Inferior parietal cortex (tissue), 1 donor: ENCODE results near the gene MED15.
"Not testable (repeated sequence)": the region's sequence is repeated elsewhere in the genome, so short reads cannot be mapped to it uniquely, and the experiment has no call there.

Experiments
- DNase-seq: peaks from one replicate; pipeline ENCODE4 v3.0.0-alpha.2; 2016; ENCODE audit errors: extremely low spot score

MED15 gene

DNA sequence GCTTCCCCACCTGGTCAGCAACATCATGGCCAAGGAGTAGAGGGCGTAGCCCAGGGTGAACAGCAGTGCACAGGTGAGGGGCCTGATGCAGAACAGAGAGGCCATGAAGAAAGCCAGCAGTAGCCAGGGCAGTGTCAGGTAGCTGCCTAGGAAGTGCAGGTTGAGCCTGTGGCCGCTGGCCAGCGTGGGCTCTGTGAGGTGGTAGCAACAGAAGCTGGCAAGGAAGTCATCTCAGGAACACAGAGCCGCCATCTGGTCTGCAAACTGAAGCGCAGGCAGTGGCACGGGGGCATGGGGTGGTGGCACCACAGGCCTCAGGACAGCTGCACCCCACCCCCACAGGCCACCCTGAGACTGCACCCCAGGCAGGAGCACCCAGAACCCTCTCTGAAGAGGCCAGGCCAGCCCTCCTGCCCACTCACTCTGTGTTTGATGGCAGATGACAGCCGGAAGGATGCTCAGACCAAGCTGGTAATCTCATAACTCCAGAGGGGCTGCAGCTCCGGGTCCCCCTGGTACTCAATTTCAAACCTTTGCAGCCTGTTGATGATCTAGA, 95.3 kb downstream of the MED15 start:
- no peak for DNase-seq

DNA sequence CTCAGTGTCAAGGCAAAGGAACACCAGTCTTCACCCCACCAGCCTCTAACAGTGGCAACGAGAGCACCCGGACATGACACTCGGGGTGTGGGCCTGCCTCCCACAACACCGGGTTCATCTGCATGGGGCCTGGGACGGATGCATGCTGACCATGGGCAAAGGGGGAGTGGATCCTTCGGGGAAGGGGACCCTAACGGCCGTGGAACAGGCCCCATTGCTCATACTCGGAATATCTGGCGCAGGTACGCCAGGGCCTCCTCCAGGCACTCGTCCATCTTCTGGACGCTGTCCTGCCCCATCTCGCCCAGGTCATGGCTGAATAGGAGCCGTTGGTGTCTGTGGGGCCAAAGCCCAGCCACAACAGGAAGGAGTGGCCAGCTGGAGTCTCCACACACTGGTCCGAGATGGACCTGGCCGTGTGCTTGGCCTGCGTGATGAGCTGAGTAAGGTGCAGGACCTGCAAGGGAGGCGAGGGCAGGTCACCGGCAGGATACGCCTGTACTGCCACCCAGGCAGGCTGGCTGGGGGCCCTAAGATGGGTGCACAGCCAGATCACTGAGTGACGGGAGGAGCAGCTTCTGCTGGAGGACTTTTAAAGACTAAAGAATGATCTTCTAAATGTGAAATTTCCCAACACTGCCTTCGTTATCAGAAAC, 96.8 kb downstream of the MED15 start:
- DNase-seq = no peak

DNA sequence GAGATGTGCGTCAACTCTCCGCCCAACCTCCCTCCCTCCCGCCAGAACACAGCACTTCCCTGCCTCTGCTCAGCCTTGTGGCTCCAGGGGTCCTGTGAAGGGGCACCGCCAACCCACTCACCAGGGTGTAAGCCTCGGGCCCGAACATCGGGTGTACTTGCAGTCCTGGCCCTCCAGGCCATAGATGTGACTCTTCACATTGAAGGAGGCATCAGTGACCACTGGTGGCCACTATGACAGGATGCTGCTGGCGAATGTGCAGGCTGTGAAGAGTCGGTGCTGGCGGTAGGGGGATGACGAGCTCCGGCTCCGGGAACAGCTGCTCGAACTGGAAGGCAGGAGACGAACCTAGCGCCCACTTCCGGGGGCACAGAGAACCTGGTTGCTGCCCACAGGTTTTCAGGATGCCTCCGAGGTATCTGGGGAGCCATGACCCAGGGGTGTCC, 97.4 kb downstream of the MED15 start:
- DNase-seq = no peak

DNA sequence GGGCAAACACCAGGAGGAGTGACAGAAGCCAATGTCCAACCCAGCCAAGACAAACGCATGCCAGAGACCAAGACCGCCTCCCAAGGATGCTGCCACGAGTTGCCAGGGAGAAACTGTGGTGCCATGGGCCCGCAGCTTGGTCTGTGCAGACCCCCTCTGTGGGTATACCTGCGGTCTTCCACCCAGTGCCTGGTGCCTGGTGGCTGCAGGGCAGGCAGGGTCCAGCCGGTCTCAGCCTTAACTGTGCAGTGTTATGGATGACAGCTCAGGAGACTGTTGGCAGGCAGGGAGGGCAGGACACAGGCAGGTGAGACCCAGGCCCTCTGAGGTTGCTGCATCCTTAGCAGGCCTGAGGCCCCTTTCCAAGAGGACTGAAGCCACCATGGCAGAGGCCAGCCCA, 97.9 kb downstream of the MED15 start:
- no peak for DNase-seq

DNA sequence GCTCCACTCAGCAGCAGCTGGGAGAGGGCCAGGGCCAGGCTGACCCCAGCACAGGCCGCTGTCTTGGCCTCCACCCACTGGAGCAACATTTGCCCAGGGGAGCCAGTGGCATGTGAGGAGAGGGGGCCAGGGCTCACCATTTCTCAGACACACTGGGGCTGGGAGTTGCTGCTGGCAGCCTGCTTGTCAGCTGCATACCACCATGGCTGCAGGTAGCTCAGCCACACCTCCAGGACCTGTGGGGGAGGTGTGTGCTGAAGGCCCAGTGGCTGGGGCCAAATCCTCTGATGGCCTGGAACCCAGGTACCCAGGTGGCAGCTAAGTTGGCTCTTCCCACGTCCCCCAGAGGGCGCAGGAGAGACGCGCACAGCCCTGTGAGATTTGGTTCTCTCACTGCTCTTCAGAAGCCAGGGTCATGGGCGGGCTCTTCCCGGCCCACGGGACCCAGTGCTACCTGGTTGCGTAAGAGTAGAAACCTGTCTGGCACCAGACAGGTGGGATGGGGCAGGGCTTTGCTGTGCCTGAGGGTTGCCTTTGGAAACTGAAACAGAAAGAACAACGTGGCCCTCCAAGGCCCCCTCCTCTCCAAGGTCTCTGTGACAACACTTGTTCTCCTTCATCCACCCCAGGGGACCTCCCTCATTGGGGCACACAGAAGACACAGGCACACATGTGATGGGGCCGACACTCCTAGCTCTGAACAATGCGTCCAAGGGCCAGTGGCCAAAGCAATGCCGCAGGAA, 98.8 kb downstream of the MED15 start:
- DNase-seq = peak; percentile 61

DNA sequence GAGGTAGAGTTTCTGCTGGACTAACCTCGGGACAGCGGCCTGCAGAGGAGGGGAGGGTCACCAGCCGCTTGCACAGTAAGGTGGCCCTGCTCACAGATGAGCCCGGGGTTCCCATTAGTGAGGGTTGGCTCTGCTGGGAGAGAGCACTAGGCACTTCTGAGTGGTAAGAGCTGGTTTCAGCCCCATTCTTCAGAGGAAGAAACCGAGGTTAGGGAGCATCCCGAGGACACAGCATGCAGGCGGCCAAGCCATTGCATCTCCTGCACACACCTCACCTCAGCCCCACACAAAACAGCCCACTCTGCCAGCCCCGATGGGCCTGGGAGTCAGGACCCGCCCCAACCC, 99.3 kb downstream of the MED15 start:
- no peak for DNase-seq

DNA sequence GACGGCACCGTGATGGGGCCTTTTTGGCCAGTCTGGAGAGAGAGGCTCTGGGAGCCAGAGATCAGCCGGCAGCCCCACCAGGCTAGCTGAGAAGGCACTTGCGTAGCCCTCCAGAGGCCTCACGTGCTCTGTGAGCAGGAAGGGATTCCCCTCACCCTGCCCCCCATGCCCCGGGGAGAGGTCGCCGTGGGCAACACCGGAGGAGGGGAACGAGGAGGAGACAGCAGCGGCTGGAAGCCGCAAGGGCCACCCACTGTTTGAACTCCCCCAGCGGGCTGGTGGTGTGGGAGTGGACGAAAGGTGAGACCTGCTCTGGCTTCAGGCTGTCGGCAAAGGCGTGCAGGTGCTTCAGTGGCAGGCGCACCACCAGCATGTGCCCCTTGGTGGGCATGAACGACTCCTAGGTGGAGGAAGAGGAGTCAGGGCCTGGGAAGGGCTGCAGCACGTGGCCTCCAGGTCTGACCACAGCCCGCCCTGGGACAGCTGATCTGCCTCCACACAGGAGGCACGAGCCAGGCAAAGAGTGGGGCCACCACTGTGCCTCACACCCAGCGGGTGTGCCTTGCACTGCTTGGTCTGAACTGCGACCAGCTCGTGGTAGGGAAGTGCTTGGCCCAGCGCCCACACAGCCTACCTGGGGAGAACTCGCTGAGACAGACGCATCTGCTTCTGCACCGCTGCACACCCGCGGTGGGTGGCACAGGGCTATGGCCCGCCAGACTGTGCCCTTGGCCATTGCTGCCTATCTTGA, 99.9 kb downstream of the MED15 start:
- DNase-seq = no peak

DNA sequence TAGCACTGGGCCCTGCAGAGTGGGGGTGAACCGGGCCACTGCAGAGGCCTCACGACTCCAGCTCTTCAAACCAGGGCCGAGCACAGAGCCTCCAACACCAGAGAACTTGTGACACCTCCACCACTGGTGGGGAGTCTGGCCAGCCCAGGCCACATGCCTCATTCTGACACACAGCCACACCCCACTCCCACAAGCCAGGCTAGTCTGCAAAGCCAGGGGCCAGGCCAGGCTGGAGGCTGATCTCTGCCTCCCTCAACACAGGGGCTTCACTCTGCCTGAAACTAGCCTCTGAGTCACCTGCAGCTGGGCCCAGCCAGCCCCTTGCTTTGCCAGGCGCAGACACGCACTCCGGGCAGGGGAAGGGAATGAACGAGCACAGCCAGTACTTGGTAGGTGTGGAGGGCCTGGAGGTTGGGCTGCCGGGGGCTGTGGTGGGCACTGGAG, 102.9 kb downstream of the MED15 start:
- no peak for DNase-seq

DNA sequence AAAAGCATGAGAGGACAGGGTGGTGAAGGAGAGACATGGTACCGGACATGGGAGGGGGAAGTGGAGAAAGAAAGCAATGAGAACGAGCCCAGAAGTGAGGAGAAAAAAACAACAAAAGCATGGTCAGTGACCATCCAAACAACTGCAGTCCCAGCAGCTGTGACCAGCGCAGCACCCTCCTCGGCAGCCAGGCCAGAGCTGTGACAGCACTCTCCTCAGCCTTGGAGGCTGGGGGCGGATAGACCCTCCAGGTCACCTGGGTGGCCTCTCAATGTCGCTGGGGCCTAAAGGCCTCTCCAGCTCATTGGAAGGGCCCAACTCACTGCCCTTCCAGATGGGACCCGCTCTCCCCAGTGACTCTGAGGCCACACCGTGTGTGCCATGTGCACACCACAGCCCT, 103.3 kb downstream of the MED15 start:
- DNase-seq = no peak

DNA sequence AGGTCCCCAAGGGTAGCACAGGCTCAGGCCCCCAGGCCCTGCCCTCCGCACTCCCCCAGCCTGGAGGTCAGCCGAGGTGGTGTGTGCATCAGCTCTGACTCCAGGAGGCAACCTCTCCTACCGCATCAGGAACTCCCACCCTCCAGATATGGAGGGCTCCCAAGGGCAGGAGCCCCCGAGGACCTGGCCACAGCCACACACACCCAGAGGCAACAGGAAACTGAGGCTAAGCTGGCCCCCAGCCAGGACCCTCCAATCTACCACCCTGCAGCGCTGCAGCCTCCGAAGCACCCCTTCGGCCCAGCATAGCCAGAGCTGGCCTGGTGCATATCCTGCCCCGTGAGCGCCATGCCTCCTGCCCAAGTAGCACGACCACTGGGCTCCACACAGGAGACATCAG, 104.0 kb downstream of the MED15 start:
- DNase-seq = no peak

DNA sequence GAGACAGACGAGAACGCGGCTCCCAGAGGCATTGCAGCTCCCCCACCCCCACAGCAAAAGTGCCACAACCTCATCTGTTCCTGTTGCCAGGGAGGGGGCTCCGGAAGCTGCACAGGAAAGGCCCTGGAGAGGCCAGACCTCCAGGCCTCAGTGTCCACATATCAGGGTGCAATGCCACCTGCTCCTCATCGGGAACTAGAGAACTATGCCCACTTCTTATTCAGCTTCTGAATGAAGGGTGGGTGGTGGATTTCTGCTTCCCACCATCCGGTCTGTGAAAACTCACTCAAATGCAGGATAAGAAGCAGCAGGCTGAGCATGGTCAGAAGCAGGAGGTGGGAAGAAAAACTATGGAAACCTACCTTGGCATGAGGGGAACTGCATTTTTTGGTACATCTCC, 105.9 kb downstream of the MED15 start:
- DNase-seq = no peak

DNA sequence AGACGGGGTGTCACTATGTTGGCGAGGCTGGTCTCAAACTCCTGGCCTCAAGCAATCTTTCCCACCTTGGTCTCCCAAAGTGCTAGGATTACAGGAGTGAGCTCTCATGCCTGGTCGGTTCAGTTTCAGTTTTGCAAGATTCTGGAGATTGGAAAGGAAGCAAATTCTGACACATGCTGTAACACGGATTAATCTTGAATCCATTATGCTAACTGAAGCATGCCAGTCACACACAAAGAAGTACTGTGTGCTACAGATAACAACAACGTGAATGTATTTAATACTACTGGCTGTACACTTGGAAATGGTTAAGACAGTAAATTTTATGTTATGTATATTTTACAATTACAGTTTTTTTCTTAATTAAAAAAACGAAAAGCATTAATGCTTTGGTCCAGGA, 107.6 kb downstream of the MED15 start:
- no peak for DNase-seq

DNA sequence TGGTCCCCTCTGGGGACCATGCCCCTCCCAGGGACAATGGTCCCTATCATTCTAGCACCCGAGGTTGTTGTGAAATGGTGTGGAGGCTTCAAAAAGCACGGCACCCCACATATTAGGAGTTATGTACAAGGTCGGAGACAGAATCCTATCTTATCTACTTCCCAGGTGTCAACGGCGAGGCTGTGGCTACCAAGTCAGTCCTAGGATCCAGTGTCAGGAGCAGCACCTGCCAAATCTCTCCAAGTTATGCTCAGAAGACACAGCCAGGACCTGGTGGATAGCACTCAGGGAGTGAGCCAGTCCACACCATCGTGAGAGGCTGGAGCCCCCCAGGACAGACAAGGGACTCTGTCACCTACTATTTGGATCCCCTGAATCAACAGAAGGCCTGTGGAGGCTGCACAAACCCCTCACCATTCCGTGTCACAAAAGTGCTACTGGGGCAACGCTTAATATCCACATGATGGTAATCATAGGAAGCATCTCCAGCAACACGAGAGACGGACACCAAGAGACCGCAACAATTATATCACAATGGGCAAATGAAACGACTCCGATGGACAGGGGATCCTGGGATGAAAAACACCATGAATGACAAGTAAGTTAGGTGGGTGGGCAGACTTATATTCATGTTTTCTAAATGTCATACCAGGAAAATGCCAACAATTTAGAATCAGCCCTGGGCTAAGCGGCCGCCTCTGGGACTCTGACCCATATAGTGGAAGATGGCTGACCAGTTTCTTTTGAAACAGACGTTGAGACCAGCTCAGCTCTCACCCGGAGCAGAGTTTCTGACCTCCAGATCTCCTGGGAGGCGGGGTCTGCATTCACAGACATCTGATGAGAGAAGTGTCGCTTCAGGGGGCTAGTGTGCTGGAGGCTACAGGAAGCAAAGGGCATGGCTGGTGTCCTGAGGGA, 108.4 kb downstream of the MED15 start:
- no peak for DNase-seq

DNA sequence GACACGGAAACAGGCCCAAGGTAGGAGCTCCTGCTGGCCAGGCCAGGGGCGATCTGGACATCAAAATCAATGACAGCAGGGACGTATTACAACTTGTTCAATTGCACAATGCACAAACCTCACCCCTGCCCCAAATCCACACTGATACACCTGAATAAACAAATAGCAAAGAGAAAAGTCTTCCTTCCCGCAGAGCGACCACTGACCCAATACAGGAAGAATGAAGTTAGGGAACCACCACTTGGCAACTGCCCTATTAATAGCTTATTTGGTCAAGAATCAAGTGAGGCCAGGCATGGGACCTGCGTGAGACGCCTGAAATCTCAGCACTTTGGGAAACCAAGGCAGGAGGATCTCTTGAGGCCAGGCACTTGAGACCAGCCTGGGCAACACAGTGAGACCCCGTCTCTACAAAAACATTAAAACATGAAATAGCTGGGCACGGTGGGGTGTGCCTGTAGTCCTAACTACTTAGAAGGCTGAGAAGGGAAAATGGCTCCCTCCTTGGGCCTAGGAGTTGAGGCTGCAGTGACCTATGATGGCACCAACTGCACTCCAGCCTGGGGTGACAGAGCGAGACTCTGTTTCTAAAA, 109.1 kb downstream of the MED15 start:
- DNase-seq = no peak

DNA sequence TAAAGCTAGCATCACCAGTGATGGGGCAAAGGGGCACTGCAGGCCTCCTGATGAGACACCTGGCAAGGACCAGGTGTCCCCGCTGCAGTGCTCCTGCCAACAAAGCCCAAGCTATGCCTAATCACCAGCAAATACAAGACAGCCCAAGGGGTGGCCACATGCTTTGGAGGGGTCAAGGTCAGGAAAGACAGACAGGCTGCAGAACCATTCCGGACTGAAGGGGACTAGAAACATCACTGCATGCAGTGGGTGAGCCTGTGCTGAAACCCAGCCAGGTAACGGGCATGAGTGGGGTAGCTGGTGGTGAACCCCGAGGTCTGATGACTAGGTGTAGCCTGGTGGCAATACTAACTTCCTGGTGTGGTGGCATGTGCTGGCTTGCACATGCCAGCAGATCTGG, 111.1 kb downstream of the MED15 start:
- no peak for DNase-seq

DNA sequence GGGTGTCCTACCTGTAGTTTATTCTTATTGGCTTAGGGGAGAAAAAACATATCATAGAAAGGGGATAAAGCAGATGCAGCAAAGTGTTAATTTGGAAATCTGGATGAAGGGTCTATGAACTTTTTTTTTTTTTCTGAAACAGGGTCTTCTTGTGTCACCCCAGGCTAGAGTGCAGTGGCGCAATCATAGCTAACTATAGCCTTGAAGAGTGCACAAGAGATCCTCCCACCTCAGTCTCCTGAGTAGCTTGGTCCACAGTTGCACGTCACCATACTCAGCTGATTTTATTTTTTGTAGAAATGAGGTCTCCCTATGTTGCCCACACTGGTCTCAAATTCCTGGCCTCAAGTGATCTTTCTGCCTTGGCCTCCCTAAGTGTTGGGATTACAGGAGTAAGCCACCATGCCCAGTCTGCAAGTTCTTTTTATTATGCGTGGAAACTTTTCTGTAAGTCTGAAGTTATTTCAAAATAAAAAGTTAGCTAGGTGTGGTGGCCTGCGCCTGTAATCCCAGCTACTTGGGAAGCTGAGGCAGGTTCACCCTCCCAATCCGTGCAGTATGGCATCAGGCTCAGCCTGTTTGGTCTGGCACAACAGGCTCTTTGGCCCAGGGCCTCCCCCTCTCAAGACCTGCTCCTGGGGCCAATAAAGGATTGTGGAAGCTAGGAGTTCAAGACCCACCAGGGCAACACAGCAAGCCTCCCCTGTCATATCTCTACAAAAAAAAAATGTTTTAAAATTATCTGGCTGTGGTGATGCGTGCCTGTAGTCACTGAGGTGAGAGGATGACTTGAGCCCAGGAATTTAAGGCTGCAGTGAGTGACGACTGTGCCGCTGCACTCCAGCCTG, 111.9 kb downstream of the MED15 start:
- no peak for DNase-seq

DNA sequence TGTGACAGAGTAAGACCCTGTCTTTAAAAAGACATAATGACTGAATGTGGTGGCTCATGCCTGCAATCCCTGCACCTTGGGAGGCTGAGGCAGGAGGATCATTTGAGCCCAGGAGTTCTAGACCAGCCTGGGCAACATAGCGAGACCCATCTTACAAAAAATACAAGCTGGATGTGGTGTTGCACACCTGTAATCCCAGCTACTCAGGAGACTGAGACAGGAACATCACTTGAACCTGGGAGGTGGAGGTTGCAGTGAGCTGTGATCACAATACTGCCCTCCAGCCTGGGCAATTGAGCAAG, 112.4 kb downstream of the MED15 start:
- not testable (repeated sequence) for DNase-seq

DNA sequence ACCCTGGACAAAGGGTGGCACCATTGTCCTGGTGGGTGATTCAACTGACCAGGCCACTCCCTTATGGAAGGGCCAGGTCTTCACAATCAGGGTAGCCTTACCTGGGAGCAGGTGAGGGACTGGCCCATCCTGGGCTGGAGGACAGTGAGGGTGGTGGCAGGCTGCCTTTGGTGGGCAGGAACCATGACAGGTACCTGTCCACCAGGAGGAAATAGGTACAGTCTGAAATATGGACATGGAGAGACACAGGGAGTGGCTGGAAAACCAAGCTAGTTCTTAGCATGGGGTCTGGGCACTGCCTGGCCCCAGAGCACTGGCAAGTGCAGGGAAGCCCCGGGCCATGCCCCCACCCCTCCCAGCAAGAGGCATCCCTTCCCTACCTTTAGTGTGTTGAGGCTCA, 113.8 kb downstream of the MED15 start:
- DNase-seq = no peak

DNA sequence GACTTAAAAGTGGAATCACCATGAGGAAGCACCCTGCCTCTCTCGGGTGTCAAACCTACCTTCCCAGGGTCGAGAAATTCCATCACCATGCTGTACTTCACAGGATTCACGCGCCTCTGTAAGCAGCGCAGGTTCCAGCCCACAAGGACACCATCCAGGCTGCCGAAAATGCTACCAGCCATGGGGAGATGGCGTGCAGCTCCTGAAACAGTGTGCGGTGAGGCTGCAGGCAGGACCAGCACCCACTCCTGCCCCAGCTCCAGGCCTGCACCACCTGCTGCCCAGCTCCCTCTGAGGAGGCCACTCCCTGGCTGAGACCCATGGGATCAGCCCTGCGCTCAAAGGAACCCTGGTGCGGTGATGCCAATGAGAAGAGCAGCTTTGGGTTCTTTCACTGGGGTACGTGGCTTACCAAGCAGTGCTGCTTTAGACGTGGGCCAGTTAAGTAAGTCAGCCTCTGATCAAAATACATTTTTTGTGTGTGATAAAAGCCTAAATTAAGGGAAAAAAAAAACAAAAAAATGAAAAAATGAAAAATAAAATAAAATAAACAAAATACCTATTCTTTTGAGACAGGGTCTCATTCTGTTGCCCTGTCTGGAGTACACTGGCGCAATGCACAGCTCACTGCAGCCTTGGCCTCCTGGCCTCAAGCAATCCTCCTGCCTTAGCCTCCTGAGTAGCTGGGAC, 115.4 kb downstream of the MED15 start:
- no peak for DNase-seq

DNA sequence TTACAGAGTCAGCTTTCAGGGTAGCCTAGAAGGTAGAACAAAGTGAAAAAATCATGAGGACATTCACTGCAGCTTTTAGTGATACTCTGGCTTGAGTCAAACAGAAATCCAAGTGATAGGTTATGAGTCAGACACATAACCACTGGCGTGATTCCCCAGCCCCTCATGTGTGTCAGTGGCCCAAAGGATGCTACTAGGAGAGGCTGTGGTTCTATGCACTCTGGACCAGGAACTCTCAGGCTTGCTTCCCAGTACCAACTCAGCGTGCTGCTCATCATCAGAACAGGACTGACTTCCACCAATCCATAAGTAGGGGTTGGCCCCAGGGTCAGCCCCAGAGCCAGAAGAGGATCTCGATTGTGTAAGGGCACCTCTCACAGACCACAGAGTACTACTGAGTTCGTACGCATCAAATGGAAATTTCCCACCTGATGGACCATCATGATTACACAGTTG, 116.8 kb downstream of the MED15 start:
- no peak for DNase-seq
